DMS153 treated with DMSO at 0.1 percent for 48 hours (cell line): ENCODE data around the gene PRPH.
"Not testable (repeated sequence)": the region's sequence is repeated elsewhere in the genome, so short reads cannot be mapped to it uniquely, and the experiment has no call there.

Experiments
- DNase-seq: peaks from one replicate; lab custom pipeline; 2025; ENCODE audit not compliant: unreplicated experiment; lab: John Stamatoyannopoulos, UW

Gene PRPH

DNA sequence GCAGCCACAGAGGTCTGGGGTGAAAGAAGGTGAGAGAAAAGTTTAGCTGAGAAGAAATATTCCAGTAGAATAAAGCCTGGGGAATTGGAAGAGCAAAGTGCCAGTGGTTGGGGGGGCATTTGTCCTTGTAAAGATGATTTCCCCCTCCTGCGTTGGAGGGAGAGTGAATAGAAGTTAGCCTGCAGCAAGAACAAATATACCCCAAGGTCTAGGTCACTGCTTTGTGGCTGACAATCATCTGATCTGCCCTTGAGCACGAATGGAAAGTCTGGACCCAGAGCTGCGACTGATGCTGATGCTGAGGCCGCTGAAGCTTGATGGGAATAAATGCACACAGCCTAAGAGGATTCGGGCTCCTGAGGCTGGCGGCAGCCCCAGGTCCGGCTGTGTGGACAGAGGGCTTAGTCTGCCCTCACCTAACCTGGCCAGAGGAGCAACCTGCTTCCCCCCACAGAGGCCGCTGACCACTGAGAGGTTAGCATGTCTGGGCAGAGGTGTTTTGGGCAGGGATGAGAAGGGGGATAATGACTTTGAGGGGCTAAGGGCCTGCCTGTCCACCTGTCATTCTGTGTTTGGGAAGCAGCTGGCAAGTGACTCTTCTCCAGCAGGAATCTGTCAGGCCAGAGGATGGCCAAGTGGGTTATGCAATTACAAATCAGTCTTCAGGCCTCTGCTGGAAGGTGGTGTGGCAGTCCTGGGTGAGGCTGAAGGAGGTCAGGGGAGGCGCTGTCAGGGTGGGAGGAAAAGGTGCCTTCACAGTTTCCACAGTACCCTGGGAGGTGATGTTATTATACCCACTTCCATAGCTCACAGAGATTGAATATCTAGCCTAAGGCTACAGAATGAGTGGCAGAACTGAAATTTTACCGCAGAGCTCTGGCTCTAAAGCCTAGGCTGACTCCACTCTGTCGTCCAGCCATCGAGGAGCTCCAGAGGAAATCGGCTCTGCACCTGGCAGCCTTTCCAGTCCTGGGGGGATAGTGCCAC, 18.4 kb upstream of the PRPH start:
- no peak for DNase-seq

DNA sequence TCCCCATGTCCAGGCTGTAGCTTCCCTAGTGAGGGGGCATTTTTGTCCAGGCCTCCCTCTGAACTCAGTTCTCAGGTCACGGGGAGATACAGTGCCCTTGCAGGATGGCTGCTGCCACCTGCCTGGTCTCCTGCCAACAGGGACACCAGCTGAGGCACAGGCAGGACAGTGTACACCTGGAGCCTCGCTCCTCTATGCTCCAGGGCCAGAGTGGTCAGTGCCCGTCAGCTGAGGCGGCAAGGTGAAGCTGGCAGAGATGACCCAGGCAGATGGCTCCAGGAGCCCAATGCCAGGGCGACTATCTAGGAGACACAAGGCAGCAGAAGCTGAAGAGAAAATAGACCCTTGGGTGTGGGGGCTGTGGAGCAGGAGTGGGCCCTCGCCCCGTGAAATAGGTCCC, 17.5 kb upstream of the PRPH start:
- DNase-seq: no peak

DNA sequence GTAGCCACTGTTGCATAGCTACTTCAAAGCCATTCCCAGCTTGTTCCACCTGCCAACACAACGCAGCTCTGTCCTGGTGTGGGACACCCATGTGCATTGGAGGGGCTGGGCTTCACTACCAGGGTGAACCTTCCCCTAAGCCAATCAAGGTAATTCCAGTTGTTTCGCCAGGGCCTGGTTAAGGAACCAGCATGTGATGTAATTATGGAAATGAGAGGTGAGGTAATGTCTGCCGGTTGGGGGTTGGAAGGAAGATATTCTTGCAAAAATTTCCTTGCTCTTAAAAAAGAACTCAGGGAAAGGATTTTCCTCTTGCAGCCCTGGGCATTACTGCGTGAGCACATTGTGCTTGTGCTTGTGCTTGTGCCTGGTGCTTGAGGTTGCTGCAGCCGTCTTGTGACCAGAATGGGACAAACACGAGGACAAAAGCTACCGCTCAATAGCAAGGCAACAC, 15.2 kb upstream of the PRPH start:
- peak; percentile 12 for DNase-seq

DNA sequence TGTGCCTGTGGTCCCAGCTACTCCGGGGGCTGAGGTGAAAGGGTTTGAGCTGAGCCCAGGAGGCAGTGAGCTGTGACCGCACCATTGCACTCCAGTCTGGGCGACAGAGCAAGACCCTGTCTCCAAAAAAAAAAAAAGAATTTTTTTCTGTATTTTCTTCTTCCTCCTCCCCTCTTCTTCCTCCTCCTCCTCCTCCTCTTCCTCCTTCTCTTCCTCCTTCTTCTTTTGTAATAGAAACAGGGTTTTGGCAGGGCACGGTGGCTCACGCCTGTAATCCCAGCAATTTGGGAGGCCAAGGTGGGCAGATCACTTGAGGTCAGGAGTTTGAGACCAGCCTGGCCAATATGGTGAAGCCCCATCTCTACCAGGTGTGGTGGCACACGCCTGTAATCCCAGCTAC, 14.4 kb upstream of the PRPH start:
- not testable (repeated sequence) for DNase-seq

DNA sequence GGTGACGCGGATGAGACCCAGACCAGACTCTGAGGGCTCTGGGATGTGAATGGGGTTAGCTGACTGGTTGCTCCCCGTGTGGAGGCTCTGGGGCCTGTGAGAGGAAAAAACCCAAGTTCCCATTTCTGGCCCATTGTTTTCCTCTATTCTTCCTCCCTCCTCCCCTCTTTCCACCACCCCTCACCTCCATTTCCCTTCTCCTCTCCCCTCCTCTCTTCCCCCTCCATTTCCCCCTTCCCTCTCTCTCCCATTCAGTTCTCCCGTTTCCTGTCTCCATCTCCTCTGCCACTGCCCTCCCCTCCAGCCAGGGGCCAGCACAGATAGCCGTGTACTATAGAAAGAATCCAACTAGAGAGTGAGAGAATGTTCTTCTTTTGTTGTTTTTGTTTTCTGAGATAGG, 12.6 kb upstream of the PRPH start:
- DNase-seq: no peak

DNA sequence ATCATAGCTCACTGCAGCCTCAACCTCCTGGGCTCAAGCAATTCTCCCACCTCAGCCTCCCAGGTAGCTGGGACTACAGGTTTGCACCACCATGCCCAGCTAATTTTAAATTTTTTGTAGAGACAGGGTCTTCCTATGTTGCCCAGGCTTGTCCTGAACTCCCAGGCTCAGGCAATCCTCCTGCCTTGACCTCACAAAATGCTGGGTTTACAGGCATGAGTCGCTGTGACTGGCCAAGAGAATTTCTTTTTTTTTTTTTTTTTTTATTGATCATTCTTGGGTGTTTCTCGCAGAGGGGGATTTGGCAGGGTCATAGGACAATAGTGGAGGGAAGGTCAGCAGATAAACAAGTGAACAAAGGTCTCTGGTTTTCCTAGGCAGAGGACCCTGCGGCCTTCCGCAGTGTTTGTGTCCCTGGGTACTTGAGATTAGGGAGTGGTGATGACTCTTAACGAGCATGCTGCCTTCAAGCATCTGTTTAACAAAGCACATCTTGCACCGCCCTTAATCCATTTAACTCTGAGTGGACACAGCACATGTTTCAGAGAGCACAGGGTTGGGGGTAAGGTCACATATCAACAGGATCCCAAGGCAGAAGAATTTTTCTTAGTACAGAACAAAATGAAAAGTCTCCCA, 12.1 kb upstream of the PRPH start:
- not testable (repeated sequence) for DNase-seq

DNA sequence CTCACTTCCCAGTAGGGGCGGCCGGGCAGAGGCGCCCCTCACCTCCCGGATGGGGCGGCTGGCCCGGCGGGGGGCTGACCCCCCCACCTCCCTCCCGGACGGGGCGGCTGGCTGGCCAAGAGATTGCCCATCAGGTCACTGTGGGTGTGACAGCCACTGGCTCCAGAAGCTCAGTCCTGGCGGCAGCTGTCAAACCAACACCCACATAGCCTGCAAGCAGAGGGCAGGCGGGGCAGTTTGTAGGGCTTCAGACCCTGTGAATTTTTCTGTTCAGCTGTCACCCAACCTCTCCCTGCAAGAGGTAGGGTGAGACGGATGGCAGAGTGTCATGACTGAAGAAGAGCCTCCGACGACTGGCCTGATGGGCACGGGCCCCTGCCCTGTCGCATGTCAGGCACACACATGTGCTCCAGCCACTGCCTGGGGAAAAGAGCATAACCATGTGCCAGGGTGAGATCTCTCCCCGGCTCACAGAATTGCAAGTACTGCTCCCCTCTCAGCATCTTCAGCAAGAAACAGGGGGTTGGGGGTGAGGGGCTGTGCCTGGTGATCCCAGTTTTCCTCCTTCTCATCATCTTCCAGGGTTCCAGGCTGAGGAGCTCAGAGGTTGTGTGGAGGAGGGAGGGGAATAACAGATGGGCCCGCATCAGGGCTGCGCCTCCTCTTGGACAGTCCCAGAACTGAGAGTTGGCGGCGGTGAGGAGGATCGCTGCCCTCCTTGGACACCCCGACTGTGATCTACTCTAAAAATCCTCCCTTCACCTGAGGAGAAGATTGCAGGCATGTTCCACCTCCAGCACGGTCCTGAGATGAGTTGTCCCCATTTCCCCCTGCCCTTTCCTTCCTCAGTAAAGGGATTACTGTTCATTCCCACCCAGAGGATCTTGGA, 11.2 kb upstream of the PRPH start:
- DNase-seq: no peak

DNA sequence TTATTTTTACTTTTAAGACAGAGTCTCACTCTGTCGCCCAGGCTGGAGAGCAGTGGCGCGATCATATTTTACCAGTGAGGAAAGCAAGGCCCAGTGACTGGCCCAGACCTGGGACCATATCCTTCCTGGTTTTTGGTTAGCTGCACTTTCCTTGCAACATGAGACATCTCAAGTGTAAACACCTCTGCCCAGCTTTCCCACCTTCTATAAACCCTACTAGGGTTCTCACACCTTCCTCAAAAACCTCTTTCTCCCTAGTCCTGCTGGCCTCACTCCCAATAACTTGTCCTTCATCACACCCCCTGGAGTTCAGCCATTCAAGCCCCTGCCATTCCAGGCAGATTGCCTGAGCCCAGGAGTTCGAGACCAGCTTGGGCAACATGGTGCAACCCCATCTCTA, 10.3 kb upstream of the PRPH start:
- no peak for DNase-seq

DNA sequence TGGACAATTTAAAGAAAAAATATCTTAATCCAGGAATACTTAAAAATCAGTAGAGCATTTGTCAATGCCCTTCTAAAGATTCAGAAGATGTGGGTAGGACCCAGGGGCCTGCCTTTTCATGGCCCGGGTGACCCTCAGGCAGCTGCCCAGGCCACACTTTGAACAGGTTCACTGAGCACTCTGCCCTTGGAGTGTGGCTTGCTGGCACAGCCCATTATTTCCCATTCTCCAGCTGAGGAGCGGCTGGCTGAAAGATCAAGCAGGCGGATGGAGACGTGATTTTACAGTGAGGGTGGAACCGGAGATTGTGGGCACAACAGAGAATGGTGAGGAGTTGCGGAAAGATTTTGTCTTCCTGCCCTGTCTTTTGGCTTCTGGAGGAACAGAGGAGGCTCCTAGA, 7.1 kb upstream of the PRPH start:
- no peak for DNase-seq

DNA sequence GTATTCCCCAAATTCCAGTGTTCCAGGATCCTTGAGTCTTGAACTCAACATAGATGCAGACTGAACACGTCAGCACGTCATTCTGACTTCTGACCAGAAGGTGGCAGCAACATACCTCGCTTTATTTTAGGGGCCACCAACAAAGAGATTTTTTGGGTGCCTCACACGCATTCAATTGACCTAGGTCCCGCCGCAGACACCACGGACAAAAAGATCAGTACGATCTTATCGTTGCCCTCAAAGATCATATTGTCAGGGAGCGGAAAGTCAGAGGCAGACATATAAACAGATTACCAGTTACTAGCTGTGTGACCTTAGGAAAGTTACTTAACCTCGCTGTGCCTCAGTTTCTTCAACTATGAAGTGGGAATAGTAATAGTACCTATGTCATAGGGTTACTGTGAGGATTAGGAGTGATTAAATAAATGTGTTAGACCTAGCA, 6.5 kb upstream of the PRPH start:
- DNase-seq: peak; percentile 52

DNA sequence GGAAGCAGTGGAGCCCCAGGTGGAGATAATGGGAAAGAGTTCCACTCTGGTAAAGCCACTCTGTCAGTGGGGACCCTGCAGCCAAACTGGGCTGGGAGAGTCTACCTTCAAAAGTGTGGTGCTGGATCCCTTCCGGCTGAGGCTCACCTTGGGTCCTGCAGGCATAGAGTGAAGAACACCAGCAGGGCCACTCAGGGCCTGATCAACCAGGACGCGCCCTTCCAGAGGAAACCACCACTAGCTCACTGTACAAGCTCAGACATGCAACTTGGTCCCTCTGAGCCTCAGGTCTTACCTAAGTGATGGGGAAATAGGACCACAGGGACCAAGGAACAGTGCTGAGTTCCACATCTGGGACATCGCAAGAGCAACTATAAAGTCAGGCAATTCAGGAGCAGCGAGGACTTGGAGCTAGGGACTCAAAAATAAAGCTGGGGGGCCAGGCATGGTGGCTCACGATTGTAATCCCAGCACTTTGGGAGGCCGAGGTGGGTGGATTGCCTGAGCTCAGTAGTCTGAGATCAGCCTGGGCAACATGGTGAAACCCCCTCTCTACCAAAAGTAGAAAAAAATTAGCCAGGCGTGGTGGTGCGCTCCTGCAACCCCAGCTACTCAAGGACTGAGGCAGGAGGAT, 5.9 kb upstream of the PRPH start:
- DNase-seq: no peak

DNA sequence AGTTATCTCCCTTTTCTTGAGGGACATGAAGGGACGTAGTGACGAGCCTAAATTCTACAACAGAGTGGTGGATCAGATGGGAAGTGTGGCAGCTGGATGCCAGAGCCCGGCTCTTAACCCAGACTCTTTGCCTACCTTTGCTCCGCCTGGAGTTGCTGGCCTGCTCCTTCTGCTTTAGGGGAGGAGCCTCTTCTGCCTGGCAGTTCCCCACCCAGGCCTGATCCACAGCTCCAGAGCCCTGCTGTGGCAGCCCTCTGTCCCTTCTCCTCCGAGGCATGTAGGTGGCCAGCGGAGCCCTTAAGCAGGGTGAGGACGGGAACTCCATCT, 2.3 kb upstream of the PRPH start:
- peak; percentile 21 for DNase-seq

DNA sequence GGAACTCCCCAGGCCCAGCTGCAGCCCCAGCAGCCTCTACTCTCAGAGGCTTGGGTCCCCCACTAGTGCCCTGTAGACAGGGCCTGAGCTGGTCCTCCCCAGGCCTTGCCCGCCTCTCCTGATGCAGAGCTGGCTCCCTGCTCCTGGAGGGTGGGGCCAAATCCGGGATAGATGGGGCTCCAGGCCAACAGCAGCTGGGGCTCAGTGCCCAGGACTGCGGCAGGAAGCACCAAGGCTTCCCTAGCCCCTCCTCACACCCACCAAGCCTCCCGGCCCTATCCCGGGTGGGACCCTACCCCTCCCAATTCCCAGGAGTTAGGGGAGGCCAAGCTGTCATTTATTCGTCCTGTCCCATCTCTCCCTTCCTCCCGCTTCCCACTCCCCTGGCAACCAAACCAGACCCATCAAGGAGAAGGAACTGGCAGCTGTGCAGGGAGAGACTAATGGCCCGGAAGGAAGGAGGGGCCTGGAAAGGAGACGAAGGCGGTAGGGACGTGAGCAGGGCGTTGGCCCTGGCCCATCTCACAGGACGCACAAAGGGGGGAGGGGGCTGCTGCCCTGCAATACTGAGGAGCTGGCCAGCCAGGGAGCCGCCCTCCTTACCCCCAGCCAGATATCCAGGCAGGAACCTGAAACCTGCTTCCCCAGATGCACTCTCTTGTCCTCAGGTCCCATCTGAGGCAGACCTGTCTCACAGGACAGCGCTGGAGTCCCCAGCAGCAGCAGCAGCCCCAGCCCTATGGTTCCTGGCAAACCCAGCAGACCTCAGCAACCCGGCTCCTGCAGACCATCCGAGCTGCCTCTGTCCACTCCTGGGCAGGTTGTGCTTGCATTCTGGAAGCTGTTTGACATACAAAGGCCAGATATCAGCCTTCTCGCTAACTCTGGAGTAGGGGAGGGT, 1.6 kb upstream of the PRPH start:
- DNase-seq: peak; percentile 74

DNA sequence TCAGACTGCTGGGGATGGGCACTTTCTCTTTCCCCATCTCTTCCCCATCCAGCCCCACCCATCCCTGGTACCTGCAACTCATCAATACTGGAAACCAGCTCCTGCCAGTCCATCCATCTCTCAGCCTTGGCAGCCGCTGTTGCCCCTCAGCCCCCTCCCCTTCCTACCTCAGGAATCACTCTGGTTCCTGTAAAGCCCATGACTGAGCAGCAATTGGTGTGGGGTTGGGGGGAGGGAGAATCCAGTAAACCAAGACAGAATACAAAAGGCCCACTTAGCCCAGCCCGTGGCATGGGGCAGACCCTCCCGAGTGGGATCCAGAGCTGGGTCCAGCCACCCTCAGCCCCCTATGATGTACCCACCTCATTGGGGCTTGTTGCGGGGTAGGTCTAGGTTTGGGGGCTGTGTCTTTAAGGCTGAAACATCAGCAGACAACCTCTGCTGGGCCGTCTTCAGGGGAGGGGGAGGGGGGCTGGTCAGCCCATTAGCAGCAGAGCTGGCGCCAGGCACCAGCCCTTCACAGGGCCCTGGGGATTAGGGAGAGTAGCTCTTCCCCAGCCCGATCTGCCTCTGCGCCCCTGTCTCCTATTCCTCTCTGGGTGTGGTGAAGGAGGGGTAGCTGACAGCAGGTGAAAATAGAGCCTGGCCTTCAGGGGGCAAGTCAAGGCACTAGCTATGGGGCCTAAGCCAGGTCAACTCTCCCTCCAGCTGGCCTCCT, 702 bp upstream of the PRPH start:
- DNase-seq: peak; percentile 59

DNA sequence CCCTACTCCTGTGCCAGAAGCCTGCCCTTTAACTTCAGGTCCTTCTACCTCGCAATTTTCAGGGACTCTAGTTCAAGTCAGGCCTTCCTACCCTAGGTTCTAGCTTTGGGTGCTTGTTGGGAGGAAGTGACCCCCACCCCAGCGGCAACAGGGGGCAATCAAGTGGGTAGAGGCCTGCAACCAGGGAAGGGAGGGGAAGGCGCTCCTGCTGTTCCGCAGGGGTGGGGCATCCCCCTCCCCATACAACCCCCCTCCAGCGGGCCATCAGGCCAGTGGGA, 204 bp upstream of the PRPH start:
- no peak for DNase-seq

DNA sequence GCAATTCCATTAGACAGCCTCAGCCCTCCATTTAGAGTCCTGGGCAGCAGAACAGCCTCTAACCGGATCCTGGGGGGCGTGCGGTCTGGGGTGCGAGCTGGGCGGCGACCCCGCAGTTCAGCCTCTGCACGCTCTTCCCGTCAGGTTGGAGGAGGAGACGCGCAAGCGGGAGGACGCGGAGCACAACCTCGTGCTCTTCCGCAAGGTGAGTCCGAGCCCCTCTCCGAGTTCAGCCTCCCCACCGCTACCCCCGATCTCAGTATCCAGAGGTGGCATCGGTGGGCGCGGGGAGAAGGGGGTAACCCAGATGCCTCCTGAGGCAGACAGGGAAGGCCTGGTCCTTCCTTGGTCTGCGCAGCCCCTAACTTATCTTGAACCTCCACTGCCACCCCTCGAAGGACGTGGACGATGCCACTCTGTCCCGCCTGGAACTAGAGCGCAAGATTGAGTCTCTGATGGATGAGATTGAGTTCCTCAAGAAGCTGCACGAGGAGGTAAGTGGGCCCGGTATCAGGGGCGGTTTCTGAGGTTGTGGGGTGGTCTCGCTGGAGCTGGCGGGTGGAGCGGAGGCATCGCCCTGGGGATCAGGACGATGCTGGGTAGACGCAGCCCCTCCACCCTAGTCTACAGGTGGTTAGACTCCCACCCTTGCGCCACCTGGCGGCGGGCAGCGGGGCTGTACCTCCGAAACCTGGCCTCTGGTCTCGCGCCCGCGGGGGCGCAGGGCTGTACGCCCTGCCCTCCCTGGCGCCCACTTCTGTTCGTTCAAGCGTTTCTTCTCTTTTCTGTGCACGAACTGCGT, 1.3 kb downstream of the PRPH start:
- DNase-seq: peak; percentile 74

DNA sequence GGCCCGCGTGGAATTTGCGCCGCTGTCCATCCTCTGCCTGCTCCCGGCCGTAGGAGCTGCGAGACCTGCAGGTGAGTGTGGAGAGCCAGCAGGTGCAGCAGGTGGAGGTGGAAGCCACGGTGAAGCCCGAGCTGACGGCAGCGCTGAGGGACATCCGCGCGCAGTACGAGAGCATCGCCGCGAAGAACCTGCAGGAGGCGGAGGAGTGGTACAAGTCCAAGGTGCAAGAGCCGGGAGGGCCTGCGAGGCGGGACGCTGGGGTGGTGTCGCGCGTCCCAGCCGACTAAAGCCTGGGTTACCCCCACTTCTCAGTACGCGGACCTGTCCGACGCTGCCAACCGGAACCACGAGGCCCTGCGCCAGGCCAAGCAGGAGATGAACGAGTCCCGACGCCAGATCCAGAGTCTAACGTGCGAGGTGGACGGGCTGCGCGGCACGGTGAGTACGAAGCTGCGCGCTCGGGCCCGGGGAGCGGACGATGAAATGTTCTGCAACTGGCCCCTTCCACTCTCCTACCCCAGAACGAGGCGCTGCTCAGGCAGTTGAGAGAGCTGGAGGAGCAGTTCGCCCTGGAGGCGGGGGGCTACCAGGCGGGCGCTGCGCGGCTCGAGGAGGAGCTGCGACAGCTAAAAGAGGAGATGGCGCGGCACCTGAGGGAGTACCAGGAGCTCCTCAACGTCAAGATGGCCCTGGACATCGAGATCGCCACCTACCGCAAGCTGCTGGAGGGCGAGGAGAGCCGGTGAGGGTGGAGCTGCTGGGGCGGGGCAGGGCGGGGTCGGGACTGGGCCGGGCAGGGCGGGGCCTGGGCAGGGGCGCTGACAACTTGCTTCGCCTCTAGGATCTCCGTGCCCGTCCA, 2.1 kb downstream of the PRPH start:
- DNase-seq: peak; percentile 68

DNA sequence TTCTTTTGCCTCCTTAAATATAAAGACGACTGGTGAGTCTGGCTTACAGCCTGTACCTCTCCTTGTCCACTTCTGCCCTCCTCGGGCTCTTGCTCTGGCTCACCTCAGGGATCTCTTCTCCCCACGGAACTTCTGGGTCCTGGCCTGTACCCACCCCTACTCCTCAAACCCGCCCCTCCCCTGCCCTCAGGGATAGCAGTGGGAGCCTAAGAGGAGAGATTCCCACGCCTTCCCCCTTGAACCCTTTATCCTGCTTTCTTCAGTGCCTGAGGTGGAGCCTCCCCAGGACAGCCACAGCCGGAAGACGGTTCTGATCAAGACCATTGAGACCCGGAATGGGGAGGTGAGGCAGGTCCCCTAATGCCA, 2.7 kb downstream of the PRPH start:
- DNase-seq: no peak
